Raji (cell line): Measurements from ENCODE around the gene HAUS2.

Experiments used
- POLR2A ChIP-seq: IDR thresholded peaks from 2 replicates; pipeline ENCODE4 v1.6.1; 2011; ENCODE audit warnings: low read depth, low read length, control low read depth; ENCODE audit not compliant: insufficient read depth

HAUS2 gene

DNA sequence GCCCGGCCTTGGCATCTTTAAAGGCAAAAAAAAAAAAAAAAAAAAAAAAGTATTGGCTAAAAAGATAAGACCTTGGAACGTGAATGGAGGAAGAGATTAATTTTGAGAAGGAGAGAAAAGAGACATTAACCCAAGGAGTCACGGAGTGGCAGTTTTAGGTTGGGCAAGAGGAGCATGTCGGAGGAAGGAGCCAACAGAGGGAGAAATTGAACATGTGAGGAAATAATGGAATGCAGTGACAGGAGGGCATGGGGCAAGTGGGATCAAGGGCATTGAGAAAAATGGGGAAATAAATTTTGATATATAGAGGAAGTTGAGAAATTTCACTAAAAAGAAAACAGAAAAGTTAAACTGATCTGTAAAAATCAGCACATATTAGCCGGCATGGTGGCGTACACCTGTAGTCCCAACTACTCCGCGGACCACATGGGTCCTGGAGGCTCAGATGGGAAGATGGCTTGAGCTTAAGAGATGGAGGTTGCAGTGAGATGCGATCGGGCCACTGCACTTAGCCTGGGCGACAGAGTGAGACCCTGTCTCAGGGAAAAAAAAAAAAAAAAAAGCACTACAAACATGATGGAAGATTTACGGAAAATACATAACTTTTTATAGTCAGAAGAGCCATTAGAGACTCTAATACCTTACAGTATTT is 1.2 kb downstream of the HAUS2 start:
- TF ChIP-seq POLR2A, result no peak

DNA sequence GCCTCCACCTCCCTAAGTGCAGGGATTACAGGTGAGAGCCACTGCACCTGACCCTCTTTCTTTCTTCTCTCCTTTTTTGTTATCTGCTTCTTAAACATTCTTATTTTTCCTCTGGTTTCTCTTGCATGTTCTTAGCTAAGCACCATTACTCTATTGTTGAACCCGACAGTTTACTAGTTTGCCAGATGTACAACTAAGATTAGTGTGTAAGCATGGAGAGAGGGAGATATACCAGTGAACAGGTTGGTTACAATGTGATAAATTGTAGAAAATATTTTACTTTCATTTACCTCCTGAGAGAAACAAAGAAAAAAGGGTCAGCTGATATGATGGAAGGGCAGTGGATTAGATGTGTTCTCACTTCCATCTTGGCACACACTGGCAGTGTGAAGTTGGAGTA is 4.9 kb downstream of the HAUS2 start:
- TF ChIP-seq POLR2A, result no peak

- no peak for TF ChIP-seq POLR2A
These were observed 10.1 kb downstream of the HAUS2 start for GRCh38 chr15:42558739-42559138.

- TF ChIP-seq POLR2A, result peak; percentile 75
These were observed 26.8 kb downstream of the HAUS2 start, which contains the start of gene STARD9 for GRCh38 chr15:42575188-42576039. Gene STARD9, plus strand, starts transcription at chr15:42575606. Its CDS starts 110 bp downstream, at chr15:42575716.

DNA sequence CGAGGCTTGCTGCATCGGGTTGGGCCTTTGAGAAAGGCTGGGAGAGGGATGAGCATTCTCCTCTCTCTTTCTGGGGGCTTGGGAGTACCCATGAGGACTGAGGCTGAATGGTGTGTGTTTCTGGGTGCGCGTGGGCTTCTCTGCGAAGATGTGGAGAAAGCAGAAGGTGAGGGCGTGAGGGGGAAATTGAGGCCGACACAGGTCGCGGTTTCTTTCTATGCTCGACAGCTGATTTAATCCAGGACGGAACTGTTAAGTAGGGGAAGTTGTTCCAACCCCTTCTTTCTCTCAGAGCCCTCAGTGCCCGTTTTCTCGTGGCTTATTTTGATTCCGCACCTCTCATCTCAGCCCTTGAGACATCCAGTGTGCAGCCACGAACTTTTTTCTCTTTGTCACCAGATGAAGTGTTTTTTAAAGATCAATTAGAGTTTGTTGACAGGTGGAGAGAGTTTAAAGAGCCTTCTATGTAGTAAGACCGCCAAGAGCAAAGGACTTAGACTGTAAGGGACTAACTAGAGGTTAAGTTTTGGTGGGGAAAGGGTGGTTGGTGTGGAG is 27.5 kb downstream of the HAUS2 start:
- TF ChIP-seq POLR2A, result no peak

DNA sequence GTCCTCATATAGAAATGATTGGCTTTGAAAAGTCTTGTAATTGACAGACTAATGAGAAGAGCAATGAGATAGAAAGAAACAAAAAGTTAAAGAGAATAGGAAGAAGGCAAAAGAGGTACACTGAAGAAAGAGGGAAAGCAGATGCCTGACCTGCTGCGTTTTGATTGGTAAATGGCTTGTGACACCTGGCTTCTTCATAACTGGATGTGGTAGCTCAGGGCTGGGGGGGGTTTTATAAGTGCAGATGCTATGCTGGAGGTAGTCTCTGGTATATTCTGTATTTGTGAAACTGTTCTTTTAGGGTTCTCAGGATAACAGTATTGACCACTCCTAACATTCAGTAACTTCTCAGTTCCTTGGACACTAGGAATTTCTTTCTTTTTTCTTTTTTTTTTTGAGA is 28.1 kb downstream of the HAUS2 start:
- TF ChIP-seq POLR2A, result no peak

DNA sequence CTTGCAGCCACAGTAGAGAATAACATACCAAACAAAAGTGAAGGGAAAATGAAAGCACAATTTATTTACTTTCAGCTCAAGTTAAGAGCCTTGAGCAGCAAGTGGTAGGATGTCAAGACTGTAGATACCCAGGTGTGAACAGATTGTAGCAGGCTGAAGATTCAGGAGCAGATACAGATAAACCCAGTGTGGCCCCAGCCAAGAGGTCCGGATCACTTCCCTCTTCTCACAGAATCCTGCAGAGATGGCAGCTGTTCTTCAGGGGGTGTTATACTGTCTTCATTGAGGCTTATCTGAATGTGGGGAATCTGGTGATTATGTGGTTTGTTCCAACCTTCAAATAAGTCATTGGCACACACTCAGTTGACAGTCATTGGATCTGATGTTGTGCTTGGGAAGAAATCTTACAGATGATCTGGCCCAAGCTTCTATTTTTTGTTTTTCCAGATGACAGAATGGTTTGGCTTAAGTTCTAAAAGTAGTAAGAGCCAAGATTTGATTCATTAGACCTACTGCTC is 28.9 kb downstream of the HAUS2 start:
- TF ChIP-seq POLR2A, result no peak

- no peak for TF ChIP-seq POLR2A
These were observed 30.4 kb downstream of the HAUS2 start for GRCh38 chr15:42578984-42579537.

DNA sequence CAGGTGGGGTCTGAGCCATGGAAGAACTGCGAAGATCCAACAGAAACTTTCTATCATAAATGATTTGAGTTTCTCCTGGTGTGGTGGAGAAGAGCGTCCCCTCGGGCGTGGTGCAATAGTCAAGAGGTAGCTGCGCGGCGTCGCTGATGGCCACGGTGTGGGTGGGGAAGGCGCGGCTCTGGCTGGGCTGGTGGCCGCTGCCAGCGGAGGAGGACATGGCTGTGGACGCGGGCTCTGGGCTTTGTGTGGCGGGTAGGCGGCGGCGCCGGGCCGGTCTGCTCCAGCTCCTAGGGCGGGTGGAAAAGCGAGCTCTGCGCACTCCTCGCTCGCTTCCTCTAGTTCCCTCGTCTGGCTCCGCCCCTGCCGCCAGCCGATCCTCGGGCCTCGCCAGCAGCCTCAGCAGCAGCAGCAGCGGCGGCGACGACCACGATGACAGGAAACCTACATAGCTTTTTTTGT is 32.7 kb downstream of the HAUS2 start:
- TF ChIP-seq POLR2A, result no peak

DNA sequence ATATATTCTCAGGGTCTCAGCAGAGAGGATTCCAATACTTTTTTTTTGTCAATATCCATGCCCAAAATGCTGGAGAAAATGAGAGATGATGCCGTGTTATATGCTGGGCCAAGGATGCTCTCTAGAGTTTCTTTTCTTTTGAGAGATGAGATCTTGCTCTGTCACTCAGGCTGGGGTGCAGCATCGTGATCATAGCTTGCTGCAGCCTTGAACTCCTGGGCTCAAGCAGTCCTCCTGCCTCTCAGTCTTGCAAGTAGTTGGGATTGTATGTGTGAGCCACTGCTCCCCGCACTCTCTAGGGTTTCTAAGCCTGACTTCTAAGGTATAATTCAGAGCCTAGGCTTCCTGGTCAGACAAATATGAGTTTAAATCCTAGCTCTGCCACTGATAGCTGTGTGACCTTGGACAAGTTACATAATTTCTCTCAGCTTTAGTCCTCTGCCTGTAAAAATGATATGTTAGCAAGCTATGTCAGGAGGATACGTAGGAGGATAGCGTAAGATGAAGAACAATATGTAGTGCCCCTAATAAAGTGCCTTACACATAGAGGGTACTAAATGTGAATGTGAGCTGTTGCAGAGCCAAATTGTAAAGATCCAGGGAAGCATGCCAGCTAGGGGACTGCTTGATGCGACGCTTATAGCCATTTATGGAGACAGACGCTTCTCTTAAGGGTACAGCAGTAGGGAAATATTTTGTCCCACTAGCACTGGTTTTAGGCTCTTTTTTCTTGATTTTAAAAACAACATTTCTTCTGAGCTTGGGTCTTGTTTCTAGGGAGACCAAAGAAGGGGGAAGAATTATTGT is 34.1 kb downstream of the HAUS2 start:
- TF ChIP-seq POLR2A, result no peak

- no peak for TF ChIP-seq POLR2A
These were observed 35.6 kb downstream of the HAUS2 start for GRCh38 chr15:42584031-42584765.

DNA sequence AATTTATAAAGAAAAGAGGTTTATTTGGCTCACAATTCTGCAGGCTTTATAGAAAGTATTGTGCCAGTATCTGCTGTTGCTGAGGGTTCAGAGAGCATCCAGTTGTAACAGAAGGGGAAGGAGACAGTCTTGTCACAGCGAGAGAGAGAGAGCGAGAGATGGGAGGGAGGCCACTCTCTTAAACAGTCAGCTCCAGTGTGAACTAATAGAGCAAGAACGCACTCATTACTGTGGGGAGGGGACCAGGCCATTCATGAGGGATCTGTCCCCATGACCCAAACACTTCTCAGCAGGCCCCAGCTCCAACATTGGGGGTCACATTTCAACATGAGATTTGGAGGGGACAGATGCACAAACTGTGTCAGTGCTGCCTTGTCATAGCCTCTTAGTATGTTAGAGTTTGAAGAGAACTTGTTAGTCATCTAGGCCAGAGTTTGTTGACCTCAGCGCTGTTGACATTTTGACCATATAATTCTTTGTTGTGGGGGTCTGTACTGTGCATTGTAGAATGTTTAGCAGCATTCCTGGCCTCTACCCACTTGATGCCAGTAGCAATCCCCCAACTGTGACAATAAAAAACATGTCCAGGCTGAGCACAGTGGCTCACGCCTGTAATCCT is 42.1 kb downstream of the HAUS2 start:
- no peak for TF ChIP-seq POLR2A

DNA sequence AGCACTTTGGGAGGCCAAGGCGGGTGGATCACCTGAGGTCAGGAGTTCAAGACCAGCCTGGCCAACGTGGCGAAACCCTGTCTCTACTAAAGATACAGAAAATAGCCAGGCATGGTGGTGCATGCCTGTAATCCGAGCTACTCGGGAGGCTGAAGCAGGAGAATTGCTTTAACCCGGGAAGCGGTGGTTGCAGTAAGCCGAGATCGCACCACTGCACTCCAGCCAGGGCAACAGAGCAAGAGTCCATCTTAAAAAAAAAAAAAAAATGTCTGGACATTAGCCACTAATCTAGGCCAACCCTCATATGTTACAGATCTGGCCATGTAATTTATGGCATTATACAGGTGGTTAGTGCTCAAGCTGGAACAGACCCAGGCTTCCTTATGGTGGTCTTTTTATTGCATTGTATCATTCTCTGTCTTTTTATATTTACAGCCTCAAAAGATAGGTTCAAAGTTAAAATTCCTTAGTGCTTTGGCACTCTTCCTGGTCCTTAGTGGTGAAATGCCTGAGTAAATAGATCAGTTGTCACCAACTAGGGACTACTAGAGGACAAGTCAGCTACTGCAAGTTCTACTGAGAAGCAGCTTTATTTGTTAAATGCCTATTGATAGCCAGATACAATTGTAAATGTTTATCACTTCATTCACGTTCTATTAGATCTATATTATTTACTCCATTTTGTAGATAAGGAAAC is 42.7 kb downstream of the HAUS2 start:
- no peak for TF ChIP-seq POLR2A
